HG03439 (cell line): Measurements from ENCODE around the gene CLNK.

ENCODE experiments used
- ATAC-seq: cut with Tn5 transposase; IDR thresholded peaks from one replicate; pipeline ENCODE4 v1.9.1; 2021; ENCODE audit warnings: mild to moderate bottlenecking, moderate library complexity; ENCODE audit not compliant: unreplicated experiment

Gene CLNK

DNA sequence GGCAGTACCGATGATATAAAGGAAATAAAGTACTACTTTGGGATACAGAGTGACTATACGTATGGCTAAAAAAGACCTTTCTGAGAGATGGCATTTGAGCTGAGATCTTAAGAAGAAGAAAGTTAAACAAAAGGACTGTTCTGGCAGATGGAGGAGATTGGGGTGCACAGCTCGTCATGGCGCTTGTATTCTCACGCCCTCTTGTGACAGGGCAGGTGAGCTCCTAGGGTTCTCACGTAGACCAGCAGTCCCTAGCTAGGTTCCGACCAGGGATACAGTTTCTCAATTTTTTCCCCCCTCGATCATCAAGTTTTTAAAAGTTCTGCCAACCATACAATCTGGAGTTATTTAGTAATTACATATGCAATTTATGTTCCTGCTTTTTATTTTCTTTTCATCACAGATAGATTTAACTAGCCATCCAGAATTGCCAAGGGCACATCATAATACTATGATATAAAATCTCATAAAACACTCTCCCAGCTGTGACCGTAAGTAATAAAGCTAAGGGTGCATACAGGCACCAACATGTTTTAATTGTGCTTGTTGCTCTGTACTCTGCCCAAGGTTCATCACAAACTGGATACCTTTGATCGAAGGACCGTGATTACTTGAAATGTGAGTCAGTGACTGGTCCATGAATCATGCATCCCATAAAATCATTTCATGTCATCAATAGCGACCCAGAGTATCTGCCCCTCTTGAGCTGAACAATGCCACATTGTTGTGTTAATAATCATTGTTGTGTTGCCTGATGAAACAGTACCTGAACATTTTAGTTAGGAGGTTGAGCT lies 157.9 kb downstream of the CLNK start:
- no peak for ATAC-seq

DNA sequence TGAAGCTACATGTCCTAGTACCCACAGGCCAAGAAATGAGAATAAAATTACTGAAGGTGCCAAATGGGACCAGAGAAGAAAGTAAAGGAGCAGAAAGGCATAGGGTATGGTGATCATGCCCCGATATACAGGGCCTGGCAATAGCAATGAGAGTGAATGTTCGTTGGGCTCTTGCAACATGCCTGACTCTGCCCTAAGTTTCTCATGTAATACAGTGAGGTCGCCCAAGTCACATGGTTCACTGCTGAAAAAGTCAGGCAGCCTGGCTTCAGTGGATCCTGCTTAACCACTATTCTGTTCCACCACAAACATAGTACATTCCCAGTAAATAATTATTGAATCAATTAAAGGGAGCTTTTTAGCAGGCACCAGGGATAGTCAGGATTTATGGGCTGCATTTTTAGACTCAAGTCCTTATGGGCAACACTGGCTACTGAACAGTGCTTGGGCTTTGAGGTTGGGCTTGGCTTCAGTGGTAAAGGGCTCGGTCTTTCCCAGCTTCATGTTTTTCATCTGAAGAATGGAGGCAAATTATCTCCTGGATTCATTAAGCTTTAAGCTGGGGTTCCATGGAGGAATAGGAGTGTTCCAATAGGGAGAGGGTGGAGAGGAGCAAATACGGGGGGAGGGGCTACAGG lies 160.3 kb downstream of the CLNK start:
- ATAC-seq, result no peak

DNA sequence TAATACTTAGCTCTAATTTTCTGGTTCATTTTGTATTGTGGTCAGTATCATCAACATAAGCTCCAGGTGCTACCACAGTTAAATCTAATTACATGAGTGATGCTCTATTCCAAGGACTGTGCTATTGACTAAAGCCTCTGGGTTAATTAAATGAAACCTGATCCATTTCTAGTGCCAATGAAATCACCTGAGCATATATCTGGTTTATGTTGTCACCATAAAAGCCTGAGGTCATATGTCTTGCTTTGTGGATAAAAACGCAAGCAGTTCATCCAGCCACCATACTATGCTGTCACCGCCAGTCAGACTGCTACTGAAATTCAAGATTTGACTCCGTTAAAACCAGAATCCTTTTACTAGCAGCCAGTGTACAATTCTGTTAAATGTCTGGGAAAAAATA lies 163.1 kb downstream of the CLNK start:
- ATAC-seq, result no peak

DNA sequence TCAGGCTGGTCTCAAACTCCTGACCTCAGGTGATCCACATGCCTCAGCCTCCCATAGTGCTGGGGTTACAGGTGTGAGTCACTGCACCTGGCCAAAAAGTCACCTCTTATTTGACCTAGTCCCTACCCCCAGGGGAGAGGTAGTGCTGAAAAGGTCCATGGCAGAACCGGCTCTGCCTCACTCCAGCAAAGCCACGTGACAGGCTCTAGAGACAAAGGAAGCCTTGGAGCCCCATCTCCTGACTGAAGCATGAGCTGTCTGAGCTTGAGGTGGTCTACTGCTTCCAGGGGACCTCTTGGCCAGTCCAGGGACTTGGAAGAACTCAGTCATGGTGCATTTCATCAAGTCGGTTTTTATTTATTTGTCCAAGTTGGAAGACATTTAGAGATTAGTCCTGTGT lies 174.8 kb downstream of the CLNK start:
- no peak for ATAC-seq

DNA sequence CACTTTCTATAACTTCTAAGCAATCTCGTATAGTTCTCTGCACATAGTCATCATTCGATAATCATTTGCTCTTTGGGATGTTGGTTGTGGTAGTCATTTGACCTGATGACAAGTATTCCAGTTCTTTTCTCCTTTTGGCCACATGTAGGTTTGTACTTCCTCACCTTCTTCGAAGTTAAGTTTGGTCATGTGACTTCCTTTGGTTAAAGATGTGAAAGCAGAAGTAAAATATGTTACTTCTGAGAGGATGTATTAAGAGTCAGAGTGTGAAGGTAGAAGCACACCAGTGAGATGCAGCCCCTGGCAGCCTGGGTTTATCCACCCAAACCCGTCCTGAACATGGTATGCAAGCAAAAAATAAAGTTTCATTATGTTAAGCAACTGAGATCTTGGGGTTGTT lies 178.5 kb downstream of the CLNK start:
- no peak for ATAC-seq

DNA sequence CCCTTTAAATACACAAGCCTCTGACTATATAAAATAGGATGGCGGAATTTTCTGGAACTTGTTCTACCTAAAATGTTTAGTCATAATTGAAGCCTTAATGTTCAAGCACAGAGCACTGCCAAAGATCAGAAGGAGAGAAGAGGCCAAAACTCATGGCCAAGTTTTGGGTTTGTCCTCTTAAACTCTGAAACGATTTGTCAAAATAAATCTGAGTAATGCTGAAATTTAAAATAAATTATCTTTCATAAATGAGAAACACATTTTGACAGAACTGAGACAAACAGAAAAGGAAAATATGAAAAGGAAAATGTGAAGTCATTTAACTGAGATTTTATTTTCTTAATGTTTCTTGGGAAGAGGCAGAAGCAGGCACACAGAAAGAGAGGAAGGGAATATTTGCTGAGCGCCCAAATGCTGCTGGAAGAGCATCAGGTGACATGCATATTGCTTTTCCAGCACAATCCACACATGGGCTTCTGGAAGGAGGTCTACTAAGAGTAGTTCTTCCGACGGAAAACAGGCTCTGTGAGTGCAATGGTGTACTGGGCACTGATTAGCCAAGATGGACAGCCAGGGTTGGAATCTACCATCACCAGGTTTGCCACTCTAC lies 179.9 kb downstream of the CLNK start:
- ATAC-seq, result no peak

DNA sequence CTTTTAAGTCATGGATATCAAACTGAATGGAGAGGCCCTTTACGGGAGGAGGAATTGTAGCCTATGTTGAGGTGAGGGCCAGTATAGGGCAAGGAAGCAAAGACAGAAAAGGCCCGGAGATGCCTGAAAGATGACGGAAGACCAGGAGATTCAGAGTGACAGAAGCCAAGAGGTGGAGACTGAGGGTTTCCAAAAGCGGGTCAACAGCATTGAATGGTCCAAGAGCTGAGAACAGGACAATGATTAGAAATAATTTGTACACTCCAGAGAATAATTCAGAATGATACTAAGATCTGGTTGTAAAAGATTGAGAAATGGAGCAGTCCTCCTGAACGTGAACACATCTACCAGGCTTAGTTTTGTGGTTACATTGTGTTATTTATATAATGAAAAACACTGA lies 181.9 kb downstream of the CLNK start:
- no peak for ATAC-seq

DNA sequence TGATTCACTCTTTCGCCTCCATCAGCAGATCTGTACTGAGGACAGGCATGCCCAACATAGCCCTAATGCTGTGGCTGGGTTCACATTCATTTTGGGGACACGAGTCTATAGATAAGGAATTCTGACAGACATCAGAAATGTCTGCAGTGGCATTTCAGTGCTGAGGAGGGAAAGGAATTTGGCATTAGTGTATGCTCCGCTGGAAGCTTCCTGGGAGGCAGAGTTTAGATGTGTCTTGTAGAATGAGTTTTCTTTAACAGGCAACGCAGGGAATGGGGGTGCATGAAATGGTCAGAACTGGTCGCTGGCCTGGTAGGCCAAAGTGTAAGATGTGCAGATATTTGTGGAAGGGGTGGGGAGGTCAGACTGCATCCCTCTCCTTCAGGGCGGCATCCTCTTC lies 183.8 kb downstream of the CLNK start:
- no peak for ATAC-seq

DNA sequence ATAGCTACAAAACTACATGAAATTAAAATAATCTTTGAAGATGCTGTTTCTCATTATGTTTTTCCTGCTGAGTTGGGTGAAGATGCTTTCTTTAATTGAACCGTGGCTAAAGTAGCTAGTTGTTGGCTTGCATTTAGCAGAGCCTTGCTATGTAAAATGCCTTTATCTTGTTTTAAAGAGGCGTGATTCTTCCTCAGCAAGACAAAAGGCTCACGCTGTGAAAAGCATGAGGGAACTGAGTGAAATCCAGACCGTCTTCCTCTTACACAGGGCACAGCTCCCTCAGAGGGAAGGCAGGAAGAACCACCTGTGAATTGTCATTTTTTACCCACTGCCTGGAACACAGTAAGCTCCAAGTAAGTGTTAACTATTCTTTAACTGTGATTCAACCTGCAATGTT lies 188.4 kb downstream of the CLNK start:
- no peak for ATAC-seq

DNA sequence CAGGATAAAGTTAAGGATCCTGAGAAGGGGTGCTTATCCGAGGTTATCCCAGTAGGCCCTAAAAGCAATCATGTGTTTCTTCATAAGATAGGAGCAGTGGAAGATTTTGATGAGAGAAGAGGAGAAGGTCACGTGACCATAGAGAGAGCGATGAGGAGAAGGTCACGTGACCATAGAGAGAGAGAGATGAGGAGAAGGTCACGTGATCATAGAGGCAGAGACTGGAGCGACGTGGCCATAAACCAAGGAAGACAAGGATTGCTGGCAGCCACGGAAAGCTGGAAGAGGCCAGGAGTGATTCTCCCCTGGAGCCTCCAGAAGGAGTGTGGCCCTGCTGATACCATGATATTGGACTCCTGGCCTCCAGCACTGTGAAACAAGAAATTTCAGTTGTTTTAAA lies 188.9 kb downstream of the CLNK start:
- no peak for ATAC-seq

DNA sequence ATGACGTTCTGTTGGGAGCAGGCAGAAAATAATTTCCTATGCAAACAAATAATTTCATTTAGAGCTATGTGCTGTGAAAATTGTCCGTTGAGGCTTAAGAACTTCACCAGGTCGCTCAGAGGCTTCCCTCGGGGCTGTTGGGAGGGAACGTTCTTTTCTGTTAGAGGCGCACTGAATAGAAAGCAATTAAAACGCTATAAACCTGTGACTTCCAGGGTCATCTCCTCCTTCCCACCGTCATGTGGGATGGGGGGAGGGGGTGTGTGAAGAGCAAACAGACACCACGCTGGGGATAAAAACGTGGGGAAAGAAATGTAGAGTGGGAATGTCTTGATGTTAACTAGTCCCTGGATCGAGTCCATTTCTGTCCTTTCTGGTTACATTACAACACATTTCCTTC lies 192.1 kb downstream of the CLNK start:
- ATAC-seq, result no peak

DNA sequence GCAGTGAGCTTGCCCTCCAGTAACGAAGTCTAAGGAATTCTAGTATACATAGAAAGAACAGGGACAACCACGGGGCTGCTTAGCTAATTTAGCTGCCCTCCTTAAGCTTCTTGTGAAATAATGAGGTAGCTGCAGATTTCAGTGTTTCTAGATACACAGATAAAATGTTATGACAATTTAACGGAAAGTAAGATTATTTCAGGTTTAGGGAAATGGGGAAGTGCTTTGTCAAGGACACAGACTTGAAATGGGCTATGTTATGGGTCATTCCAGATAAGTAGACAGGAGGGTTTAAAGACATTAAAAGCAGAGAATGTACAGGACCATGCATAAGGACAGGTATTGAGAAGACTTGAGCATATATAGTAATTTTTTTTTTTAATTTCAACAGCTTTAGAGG lies 193.2 kb downstream of the CLNK start:
- ATAC-seq, result no peak

DNA sequence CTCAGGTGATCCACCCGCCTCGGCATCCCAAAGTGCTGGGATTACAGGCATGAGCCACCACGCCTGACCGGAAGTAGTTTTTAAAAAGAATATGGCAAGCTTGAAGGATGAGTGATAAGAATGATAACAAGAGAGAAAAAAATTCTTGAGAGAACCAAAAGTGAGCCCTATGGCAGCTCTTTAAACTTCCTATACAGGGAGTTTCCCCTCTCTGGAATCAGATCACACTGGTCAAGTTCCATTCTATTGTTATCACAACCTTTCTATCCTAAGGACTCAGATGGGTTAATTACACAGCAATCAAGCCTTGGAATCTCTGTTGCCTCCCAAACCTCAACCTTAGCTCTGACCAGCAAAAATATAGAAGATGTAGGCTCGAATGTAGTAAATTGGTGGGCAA lies 193.6 kb downstream of the CLNK start:
- no peak for ATAC-seq

DNA sequence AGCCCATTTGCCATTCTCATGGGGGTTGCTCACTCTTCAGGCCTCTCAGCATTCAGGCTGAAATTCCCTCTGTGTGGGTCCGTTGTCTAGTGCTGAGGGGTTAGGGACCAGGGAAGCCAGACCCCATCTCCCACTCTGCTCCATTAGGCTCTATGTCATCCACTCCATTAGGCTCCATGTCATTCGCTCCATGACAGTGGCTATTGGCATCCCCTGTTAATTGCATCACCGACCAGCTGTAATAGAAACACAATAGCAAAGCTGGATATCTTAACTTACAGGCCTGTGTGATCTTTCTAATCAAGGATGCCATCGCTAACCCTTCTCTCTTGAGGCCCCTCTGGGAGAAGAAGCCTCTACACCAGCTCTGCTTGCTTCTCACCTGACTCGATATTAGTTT lies 201.7 kb downstream of the CLNK start:
- ATAC-seq, result no peak

DNA sequence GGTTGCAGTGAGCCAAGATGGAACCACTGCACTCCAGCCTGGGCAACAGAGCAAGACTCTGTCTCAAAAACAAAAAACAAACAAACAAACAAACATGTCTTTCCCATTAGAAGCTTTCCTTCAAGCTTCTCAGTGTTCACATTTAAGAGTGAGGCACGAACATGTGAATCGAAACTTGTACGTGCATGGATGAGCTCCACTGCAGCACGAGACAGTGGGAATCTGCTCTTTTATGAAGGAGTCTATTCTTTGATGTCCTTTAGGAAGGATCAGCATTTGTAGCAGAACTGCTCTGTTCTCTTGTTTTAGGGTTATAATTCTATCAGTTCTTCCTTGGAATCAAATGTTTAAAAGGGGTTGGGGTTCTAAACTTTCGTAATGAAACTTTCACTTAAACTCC lies 204.0 kb downstream of the CLNK start:
- ATAC-seq, result no peak

DNA sequence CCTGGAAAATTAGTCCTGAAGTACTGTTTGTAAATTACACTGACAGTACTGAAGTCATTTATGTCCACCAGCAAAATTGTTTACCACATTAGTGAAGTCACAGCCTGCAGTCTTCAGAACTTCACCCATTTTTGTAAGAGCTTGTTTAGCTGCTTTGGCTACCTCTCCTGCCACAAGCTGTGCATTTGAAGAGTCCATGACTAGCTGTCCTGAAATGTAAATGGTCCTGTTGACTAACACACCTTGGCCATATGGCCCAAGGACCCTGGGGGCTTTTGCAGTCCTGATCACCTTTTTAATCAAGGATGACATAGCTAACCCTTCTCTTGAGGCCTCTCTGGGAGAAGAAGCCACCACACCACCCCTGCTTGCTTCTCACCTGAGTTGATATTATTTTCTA lies 205.9 kb downstream of the CLNK start:
- no peak for ATAC-seq

DNA sequence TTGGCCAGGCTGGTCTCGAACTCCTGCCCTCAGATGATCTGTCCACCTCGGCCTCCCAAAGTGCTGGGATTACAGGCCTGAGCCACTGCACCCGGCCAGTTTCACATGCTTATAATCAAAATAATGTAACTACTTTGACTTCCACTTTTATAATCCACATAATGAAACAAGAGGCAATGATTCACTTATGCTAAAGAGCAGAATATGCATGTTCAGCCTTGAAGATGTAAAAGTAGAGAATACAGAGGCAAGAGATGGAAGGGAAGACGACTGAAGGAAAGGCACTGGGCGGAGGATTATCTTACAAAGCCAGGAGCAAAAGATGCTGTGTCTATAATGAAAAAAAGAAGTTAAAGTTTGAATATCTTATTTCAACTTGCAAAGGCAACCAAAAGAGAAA lies 214.1 kb downstream of the CLNK start:
- no peak for ATAC-seq

DNA sequence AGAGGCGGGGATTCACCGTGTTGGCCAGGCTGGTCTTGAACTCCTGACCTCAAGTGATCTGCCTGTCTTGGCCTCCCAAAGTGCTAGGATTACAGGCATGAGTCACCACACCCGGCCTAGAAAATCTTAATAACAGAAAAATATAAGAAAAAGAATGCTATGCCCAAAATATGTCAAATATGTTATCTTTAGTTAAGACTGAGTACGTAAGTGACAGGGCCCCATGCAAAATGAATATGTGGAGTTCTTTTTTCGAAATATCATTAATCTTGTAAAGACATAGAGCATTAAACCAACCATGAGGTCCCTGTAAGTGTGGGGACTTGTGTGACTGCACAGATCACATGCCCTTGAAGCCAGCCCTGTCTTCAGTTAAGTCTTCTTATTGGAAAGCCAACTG lies 218.4 kb downstream of the CLNK start:
- no peak for ATAC-seq

DNA sequence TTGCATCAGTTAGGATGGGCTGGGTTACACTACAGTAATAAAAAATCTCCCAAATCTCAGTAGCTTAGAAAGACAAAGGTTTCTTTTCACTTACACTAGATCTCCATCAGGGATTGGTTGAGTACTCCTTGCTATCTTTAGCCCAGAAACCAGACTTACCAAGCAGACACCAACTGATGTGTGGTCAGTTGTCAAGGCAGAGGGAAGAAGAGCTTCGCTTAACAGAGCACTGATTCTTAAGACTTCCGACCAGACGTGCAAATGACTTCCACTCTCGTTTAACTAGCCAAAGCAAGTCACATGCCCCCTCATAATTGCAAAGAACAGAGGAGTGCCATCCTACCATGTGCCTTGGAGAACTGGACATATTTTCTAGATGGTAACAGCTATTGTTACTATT lies 221.7 kb downstream of the CLNK start:
- no peak for ATAC-seq

DNA sequence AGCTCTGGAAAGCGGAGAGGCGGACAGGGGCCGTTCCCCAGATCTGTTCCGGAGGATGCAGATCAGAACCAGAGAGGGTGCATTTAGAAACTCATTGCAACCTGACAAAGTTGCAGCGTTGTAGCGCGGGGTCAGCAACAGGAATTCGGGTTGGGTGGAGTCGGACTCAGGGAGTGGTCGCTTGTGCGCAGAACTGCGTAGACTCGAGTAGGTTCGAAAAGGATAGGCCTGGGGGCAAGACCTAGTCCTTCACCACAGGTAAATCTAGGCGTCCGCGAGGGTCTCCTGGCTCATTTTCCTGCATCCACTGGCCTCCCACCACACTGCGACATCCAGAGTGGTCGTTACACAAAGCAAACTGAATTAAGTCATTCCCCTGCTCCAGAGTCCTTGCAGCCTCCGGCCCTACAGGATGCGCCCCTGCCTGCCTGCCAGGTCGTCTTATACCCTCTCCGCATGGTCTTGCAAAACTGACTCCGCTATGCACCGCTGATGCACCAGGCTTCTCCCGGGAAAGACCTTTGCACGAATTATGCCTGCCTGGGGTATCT lies 222.6 kb downstream of the CLNK start:
- ATAC-seq, result no peak

DNA sequence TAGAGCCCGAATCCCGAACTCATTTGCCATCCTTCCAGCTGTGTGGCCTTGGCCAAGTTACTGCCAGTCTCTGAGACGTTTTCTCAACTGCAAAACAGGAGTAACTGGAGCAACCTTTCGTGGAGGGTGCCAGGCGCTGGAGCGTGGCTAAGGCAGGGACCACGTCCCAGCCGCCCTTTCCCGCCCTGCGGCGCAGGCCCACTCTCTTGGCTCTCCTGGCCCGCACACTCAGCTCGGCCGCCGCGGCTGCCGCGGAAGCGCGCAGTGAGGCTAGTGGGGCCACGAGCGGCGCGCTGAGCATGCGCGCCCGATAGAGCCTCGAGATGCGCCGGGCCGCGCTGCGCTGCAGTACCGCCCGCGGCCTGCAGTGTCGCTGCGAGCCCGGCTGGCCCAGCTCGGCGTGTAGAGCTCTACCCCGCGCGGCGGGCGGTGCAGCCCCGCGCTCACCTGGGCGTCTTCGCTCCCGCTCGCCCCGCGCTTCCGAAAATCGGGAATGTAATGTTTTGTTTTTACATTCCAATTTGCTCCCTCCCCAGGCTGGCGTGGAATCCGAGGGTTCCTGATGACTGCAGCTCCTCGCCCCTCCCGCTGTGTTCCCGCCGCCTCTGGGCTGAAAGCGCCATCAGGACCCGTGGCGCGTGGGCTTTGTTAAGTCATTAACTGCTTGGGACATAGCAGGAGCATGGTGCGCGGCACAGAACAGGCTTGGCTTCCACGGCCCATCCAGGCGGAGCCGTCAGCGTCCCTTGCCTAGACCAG lies 223.3 kb downstream of the CLNK start:
- peak; percentile 80 for ATAC-seq
